ENCODE measurements around the gene ARHGAP24.

The ARHGAP24 gene

DNA sequence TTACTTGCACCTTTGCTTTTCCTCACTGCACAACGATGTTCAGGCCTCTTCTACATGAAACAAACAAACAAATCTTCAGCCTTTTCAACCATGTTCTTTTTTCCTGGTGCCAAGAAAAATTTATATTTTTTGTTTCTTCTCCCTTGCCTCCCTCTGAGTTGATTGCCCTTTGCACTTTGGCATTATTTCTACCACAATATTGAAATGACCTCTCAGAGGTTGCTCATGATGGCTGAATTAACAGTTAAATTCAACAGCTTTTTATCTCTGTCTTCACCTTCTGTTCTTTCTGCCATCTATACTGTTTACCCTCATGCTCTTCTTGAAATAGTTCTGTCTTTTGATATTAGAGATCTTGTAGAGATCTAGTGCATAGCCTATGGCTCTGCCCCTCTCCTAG, 308.9 kb downstream of the ARHGAP24 start:
- DNase-seq (ENCODE audit: low read depth) = no peak
- in situ Hi-C loops (cut with HindIII; ENCODE audit: low sequenced_read_pairs) = no loop called here
- H3K4me3 ChIP-seq (ENCODE audit: low read depth, low read length) = no peak overlapping the region
- TF ChIP-seq, protein P1, sequence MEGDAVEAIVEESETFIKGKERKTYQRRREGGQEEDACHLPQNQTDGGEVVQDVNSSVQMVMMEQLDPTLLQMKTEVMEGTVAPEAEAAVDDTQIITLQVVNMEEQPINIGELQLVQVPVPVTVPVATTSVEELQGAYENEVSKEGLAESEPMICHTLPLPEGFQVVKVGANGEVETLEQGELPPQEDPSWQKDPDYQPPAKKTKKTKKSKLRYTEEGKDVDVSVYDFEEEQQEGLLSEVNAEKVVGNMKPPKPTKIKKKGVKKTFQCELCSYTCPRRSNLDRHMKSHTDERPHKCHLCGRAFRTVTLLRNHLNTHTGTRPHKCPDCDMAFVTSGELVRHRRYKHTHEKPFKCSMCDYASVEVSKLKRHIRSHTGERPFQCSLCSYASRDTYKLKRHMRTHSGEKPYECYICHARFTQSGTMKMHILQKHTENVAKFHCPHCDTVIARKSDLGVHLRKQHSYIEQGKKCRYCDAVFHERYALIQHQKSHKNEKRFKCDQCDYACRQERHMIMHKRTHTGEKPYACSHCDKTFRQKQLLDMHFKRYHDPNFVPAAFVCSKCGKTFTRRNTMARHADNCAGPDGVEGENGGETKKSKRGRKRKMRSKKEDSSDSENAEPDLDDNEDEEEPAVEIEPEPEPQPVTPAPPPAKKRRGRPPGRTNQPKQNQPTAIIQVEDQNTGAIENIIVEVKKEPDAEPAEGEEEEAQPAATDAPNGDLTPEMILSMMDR (IDR thresholded peaks at IDR 0.05; ENCODE audit: low read depth, low read length, missing control alignments) = no peak

GRCh38 chr4:85784348-85784747, 309.4 kb downstream of the ARHGAP24 start:
- H3K4me3 ChIP-seq (ENCODE audit: low read depth, low read length) = no peak overlapping the region
- in situ Hi-C loops (cut with HindIII; ENCODE audit: low sequenced_read_pairs) = no loop called here
- TF ChIP-seq, protein P1 (IDR thresholded peaks at IDR 0.05; ENCODE audit: low read depth, low read length, missing control alignments) = no peak
- no peak for DNase-seq (ENCODE audit: low read depth)

DNA sequence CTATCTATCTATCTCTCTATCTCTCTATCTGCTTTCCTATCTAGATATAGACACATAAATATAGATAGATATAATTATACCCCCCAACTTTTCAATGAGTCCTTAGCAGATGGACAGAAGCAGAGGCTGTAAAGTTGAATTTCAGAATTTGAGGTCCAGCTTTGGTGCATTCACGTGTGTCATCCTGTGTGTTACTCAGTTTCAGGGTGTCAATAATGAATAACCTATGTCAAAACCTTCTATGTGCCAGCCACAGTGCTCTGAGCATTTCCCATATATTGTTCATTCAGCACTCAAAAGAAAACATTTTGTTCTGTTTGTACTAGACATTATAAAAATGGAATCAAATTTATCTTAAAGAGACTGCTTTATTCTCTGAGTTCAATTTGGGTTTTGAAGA, 310.0 kb downstream of the ARHGAP24 start:
- DNase-seq (ENCODE audit: low read depth) = no peak
- no peak overlapping the region for H3K4me3 ChIP-seq (ENCODE audit: low read depth, low read length)
- in situ Hi-C loops (cut with HindIII; ENCODE audit: low sequenced_read_pairs) = no loop called here
- TF ChIP-seq, protein P1 (IDR thresholded peaks at IDR 0.05; ENCODE audit: low read depth, low read length, missing control alignments) = no peak

DNA sequence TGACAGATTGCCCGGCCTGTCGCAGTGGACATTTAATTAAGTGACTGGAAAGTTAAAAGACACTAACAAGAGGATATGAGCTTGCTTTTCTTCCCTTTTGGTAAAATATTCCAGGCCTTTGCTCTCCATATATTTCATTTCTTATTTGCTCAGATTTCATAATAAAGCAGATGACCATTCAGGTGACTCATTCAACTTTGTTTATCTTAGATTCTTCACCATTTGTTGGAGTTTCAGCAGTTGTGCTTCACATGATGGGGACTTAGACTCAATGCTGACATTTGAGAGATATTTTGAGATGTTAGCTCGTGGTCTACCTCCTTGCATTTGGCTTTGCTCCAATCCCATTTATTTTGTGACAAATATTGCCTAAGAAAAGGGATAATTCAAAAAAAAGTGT, 312.2 kb downstream of the ARHGAP24 start:
- TF ChIP-seq, protein P1 (IDR thresholded peaks at IDR 0.05; ENCODE audit: low read depth, low read length, missing control alignments) = no peak
- in situ Hi-C loops (cut with HindIII; ENCODE audit: low sequenced_read_pairs) = no loop called here
- peak; percentile 47 for DNase-seq (ENCODE audit: low read depth)
- no peak overlapping the region for H3K4me3 ChIP-seq (ENCODE audit: low read depth, low read length)

DNA sequence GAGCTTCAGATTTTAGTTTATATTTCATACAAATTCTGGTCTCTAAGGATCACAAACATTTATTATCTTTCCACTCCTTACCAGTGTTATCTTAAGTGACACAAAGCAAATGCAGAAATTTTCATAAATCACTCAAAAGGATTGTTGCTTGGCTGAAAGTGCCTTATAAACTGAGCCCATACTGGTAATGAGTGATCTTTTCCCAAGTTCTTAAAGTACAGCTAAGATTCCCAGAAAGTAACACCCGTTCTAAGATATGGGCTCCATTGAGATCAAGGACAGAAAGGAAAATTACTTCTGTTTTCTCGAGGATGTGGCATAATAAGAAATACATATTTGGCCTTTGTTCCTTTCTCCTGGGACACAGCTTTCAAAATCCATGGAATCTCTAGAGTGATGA, 313.7 kb downstream of the ARHGAP24 start:
- no peak for DNase-seq (ENCODE audit: low read depth)
- H3K4me3 ChIP-seq (ENCODE audit: low read depth, low read length) = no peak overlapping the region
- in situ Hi-C loops (cut with HindIII; ENCODE audit: low sequenced_read_pairs) = no loop called here
- TF ChIP-seq, protein P1 (IDR thresholded peaks at IDR 0.05; ENCODE audit: low read depth, low read length, missing control alignments) = no peak

DNA sequence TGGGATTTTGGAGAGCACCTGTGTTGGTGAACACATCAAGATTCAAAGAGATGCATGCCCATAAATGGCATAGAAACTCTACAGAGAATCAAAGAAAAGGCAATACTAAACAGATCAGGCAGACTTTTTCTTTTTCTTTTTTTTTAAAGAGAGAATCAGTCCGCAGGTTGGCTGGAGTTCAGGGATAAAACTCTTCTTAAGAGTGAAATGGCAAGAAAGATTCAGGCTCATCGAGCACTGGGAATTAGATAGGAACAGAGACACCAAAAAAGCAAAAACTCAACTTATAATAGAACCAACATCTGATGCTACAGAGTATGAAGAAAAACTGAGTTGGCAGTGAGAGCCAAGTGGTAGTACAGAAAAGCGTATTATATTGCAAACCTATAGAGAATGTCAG, 314.3 kb downstream of the ARHGAP24 start:
- in situ Hi-C loops (cut with HindIII; ENCODE audit: low sequenced_read_pairs) = no loop called here
- TF ChIP-seq, protein P1 (IDR thresholded peaks at IDR 0.05; ENCODE audit: low read depth, low read length, missing control alignments) = no peak

GRCh38 chr4:85790582-85790981, 315.6 kb downstream of the ARHGAP24 start:
- TF ChIP-seq, protein P1 (IDR thresholded peaks at IDR 0.05; ENCODE audit: low read depth, low read length, missing control alignments) = no peak
- in situ Hi-C loops (cut with HindIII; ENCODE audit: low sequenced_read_pairs) = no loop called here
- peak; percentile 60 for DNase-seq (ENCODE audit: low read depth)
- no peak overlapping the region for H3K4me3 ChIP-seq (ENCODE audit: low read depth, low read length)

More for the DNA sequence above, 314.3 kb downstream of the ARHGAP24 start:
- no peak overlapping the region for H3K4me3 ChIP-seq (ENCODE audit: low read depth, low read length)
- no peak for DNase-seq (ENCODE audit: low read depth)

All from astrocyte of the cerebellum (primary cell).